AG09319 (cell line): ENCODE results near the gene GABBR2.

ENCODE experiments used
- DNase-seq: peaks from one replicate; pipeline ENCODE4 v3.0.0-alpha.2; 2010; ENCODE audit warnings: low read depth; ENCODE audit errors: extremely low read depth
- TF ChIP-seq, protein P1 (sequence below): IDR thresholded peaks from 2 replicates; pipeline ENCODE4 v1.5.1; 2011; ENCODE audit warnings: low read depth, mild to moderate bottlenecking, inconsistent platforms, low read length, moderate library complexity

GABBR2 gene

DNA sequence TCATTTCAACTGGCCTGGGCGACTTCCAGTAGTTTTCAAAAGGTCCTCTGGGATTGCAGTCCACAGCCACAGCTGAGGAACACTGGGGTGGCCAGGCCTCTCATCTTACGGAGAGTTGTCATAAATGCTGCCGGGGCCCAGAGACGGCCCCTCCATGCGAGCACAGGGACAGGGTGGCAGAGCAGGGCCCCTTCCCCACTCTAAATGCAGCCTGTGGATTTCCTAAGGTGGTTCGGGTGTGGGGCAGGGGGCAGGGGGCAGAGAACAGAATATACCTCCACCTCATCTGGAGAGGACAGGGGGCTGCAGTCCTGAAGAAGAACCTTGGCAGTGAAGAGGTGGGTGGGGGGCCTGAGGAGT, 339.7 kb downstream of the GABBR2 start:
- no peak for DNase-seq
- TF ChIP-seq, protein P1, sequence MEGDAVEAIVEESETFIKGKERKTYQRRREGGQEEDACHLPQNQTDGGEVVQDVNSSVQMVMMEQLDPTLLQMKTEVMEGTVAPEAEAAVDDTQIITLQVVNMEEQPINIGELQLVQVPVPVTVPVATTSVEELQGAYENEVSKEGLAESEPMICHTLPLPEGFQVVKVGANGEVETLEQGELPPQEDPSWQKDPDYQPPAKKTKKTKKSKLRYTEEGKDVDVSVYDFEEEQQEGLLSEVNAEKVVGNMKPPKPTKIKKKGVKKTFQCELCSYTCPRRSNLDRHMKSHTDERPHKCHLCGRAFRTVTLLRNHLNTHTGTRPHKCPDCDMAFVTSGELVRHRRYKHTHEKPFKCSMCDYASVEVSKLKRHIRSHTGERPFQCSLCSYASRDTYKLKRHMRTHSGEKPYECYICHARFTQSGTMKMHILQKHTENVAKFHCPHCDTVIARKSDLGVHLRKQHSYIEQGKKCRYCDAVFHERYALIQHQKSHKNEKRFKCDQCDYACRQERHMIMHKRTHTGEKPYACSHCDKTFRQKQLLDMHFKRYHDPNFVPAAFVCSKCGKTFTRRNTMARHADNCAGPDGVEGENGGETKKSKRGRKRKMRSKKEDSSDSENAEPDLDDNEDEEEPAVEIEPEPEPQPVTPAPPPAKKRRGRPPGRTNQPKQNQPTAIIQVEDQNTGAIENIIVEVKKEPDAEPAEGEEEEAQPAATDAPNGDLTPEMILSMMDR = no peak

DNA sequence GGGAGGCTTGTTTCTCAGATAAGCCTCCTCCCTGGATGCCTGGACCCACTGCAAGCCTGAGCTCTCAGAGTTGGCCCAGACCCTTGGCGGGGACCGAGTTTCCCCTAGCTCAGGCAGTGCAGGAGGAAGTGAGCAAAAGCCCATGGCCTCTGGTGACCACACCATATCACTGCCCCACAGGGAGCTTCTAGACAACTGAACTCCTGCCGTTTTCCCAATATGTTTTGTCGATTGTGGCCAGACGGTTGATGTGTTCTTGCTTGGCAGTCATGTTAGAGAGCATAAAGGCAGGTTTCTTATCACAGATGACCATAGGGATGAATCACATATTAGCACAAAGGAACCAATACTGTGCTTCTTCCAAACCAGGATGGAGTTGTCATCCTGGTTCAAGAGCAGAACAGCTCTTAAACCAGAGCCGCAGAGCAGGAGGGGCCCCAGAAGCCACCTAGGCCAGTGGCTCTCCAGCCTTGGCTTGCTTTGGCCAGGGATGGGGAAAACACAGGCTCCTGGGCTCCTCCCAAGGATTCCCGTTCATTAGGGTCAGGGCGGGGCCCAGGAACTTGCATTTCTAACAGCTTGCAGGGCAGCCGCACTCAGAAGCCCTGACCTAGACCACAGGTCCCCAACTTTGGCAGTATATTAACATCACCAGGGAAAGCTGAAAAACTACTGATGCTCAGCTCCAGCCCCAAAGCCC, 340.2 kb downstream of the GABBR2 start:
- TF ChIP-seq, protein P1 = no peak
- no peak for DNase-seq

DNA sequence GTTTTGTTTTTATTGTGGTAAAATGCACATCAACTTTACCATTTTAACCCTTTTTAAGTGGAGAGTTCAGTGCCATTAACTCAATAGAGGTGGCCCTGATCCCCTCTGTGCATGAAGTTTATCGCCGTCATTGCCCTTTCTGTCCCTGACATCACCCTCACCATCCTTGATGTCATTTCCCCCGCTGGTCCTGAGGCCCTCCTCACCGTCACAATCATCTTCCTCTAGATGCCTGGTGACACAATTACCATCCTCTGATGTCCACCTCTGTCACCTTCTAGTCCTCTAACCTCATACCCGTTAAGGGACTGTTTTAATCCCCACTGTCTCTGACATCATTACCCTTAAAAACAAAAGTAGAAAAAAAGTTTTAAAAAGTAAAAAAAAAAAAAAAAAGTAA, 340.8 kb downstream of the GABBR2 start:
- TF ChIP-seq, protein P1 = no peak
- DNase-seq = no peak

DNA sequence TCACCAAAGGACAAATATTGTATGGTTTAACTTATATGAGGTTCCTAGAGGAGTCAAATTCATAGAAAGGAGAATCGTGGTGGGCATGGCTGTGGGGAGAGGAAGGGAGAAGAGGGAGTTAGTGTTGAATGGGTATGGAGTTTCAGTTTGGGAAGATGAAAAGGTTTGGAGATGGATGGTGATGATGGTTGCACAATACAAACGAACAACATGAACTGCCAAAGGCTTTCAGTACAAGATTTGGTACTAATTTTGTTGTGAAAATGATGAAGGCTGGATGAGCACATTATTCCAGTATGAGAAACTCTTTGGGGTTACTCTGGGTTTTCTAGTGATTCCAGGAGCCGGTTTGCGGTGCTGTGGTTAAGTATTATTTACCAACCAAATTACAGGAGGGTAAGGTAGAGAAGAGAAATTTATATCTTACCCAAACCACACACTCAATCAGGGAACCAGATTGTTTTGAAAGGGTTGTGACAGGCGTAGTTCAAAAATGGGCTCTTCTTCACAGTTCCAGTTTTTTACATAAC, 341.3 kb downstream of the GABBR2 start:
- TF ChIP-seq, protein P1 = no peak
- DNase-seq = no peak

DNA sequence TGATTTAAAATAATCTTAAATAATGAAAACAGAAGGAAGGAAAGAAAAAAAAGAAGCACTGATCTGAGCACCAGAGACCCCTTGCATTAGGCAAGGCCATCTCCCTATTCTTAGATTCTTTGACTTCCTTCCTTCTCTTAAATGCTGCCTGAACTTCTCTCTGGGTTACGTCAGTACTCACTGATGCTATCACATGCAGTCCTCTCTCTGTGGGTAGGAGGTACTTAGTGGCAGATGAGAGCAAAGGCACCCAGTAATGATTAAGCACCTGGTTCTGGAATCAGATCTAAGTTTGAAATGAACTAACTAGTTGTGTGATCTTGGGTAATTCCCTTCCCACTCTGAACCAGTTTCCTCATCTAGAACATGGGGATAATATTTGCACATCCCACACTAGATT, 343.0 kb downstream of the GABBR2 start:
- TF ChIP-seq, protein P1 = no peak
- no peak for DNase-seq

DNA sequence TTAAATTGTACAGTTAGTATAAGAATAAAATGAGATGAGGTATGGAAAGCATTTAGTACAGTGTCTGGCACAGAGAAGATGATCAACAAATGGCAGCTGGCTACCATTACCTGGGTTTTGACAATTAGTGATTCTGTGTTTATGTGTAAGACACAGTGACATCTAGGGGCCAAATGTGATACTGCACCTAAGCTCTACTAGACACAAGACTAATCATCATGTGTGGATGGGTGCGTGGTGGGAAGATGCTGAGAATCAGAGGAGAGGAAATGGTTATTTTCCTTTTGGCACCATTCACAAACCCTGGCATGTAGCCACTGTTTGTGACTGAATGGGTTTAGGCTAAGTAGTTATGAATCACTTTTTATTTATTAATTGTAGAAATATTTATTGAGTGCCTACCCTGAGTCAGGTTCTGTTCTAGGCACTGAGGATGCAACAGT, 343.5 kb downstream of the GABBR2 start:
- no peak for DNase-seq
- TF ChIP-seq, protein P1 = peak; percentile 37

DNA sequence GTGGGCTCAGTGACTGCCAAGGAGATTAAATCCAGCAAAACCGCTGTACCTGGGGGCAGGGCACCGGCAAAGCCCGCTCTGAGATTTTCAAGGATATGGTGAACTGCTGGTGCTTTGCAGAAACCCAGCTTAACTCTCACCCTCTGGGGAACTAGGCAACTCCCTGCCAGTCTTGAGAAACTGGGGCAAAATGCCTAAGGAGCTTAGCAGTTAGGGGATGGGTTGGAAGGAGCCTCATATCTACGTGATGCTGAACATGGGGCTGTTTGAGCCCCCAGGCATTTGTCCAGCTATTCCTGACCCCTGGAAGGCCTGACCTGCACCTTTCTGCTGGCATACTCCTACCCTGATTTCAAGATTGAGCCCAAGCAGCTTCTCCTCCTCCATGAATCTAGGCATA, 344.6 kb downstream of the GABBR2 start:
- TF ChIP-seq, protein P1 = no peak
- no peak for DNase-seq
